Occipital lobe (tissue), 2 donors: ENCODE results near the gene NUP188. TPM values are rescaled to one million over a fixed set of nuclear protein-coding genes. Genes with fewer than 3 reads are reported as not detected.

ENCODE experiments used
- DNase-seq: peaks from one replicate; lab custom pipeline; 2025; lab: John Stamatoyannopoulos, UW
- total RNA-seq: library from RNA; depleted of rRNA; stranded (reverse); fragments of >200 nt; gene quantifications from one replicate; pipeline ENCODE4 v1.2.3, GENCODE V29; 2014

The NUP188 gene
- total RNA-seq, result 17.8 TPM

- DNase-seq, result peak; percentile 94
Observed at GRCh38 chr9:128947527-128948301, at the start of gene NUP188, which contains the start of gene DOLK. NUP188 (plus strand) TSS chr9:128947699; CDS start chr9:128947720, 21 bp downstream. DOLK (minus strand) TSS chr9:128947603; CDS start chr9:128947303, 300 bp downstream.

DNA sequence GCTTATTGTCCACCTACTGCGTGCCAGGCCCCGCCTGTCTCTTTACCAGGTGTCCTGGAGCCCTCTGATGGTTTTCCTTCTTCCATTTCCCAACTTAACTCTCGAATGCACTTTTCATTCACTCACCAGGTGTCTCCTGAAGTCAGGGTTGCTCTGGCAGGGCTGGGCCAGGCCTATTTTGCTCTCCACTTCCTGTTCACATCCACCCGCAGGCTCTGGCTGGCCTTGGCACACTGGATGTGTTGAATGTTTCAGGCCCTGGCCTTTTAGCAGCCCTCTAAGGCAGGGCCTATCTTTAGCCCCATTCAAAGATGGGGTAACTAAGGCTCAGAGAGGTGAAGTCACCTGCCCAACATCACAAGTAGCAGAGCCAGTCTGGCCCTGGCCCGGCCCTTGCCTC is 49.1 kb upstream of the NUP188 start:
- DNase-seq, result no peak

DNA sequence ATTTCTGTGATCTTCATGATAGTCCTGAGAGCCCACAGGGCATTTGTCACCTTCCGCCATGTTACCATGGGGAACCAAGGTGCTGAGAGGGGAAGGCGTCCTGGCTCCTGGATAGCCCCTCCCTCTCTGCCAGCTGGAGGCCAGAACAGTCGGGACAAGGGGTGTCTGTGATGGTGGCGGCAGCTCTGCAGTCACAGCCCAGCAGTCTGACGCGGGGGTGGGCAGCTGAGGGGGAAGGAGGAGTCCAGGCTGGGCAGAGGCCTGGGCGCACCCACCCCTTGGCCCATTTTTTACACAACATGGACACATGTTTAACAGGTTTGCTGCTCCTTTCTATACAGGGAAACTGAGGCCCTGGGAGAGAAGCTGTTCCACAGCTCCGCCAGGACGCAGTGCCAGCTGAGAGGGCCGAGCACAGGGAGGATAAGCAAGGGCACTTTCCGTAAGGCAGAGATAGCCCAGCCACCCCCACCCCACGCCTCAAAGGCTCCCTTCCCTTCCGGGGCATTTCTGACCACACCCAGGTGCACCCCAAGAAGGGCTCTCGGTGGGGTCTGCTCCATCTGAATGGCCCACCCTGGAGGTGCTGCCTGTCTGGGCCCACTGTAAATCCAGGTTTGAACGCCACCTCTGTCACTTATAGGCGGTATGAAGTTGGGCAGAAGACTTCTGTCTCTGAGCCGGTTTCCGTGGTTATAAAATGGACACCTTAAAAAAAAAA is 48.5 kb upstream of the NUP188 start:
- no peak for DNase-seq

DNA sequence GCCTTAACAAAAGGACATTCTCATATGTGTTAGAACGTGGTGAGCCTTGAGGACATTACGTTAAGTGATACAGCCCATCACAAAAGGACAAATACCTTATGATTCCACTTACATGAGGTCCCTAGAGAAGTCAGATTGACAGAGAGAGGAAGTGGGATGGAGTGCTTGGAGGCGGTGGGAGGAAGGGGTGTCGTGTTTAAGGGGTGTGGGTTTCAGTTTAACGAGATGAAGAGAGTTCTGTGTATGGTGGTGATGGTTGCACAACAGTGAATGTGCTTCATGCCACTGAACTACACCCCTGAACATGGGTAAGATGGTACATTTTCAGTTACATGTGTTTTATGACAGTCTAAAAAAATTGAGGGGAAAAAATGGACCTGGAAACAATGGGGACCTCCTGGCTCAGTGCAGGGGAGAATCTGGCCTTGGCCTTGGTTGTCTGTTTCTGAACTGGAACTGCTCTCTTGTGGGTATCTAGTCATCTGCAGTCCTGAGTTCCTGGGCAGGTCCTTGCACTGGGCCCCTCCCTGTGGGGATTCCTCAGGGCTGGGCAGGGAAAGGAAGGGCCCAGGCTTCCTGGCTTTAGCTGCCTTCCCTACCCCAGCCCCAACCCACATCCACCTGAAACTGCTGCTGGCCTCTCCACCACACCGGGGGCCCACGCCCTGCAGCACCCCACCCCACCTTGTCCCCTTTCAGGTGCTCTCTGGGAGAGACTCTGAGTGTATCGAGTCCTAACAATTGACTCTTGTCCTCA is 47.8 kb upstream of the NUP188 start:
- DNase-seq, result no peak

- no peak for DNase-seq
Observed at GRCh38 chr9:128901379-128901778, 46.1 kb upstream of the NUP188 start.

GRCh38 chr9:128901822-128902221 is 45.7 kb upstream of the NUP188 start:
- DNase-seq, result no peak

DNA sequence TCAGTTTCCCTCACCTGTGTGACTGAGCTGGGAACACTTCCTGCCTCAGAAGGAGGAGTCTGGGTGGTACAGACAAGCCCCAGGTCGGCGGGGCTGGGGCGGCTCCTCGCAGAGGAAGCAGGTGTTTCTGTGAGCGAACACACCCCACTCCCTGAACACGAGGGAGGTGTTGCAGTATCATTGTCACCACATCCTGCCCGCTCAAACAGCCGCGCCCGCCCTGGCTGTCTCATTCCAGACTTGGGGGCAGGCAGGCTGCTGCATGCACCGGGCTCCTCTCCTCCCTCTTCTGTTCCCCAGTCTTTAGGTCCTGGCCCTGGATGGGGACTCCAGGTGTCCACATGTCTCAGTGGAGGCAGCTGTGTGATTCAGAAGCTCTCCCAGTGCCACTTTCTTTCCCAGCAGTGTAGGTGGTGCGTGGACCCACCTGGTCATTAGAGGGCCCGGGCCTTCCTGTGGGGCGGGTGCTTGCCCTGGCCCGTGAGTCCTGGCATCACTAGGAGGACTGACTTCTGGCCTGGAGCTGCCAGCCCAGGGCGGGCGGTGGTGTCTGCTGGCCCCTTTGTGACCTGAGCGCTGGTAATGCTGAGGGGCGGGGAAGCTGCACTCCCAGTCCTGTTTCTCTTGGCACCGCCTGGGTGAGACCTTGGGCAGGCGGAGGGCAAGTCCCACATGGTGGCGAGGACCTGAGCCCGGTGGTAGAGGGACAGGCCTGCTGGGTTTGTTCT is 45.0 kb upstream of the NUP188 start:
- DNase-seq, result no peak

GRCh38 chr9:128903079-128903461 is 44.4 kb upstream of the NUP188 start:
- no peak for DNase-seq

GRCh38 chr9:128903871-128904620 is 43.5 kb upstream of the NUP188 start:
- no peak for DNase-seq

GRCh38 chr9:128905964-128906363 is 41.5 kb upstream of the NUP188 start:
- DNase-seq, result no peak

DNA sequence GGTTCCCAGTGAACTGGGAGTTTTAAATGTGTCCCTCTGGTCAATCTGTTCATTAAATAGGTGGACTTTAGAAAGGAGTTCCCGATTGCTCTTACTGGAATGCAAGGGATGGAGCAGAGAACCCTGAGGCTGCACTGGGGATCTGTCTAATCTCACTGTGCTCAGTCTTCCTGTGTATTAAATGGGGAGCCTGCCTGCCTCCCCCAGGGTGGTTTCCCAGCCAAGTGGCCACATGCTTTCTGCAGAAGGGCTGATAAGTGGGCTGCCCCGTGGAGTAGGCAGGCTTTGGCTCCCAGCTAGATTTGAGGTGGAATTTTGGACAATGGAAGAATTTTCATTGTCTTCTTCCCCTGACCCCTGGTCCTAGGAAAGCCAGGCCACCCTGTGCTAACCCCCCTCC is 40.8 kb upstream of the NUP188 start:
- no peak for DNase-seq

DNA sequence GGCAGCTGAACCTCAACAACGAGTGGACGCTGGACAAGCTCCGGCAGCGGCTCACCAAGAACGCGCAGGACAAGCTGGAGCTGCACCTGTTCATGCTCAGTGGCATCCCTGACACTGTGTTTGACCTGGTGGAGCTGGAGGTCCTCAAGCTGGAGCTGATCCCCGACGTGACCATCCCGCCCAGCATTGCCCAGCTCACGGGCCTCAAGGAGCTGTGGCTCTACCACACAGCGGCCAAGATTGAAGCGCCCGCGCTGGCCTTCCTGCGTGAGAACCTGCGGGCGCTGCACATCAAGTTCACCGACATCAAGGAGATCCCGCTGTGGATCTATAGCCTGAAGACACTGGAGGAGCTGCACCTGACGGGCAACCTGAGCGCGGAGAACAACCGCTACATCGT is 39.1 kb upstream of the NUP188 start:
- no peak for DNase-seq

GRCh38 chr9:128909859-128910258 is 37.6 kb upstream of the NUP188 start:
- DNase-seq, result no peak

DNA sequence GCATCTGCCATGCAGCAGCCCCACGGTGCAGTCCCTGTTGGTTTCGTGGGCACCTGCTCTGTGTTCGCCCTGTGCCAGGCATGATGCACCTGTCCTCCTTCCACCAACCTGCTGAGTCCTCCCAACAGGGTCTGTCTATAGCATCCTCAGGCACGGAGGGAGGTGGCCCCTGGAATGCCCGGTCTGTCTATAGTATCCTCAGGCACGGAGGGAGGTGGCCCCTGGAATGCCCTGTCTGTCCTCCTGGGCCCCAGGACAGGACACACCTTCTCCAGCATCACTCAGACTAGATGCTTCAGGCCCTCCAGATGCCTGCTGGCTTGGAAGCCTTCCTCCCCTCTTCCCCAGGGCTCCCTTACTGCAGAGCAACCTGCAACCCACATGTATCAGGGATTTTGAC is 36.6 kb upstream of the NUP188 start:
- no peak for DNase-seq

DNA sequence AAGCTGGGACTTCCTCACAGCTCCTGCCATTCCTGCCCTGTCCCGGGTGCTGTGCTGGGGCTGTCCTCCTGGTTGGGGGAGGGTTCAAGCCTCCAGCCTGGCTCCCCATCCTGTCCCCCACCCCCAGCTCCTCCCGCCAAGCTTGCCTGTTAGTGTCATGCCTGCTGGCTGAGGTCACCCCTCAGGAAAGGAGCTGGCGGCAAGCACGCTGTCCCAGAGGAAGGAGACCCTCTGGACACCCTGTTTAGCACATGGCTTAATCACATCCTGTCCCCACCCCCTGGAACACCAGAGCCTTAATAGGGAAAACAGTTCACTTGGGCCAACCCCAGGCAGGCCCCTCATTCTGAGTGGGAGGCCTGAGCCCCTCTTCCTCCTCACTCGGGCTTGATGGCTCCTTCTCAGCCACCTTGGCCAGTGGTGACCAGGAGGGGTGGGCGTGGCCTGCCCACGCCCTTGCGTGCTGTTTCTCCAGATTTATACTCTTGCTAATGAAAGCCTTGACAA is 35.9 kb upstream of the NUP188 start:
- no peak for DNase-seq

GRCh38 chr9:128912270-128912853 is 35.1 kb upstream of the NUP188 start:
- DNase-seq, result peak; percentile 27

DNA sequence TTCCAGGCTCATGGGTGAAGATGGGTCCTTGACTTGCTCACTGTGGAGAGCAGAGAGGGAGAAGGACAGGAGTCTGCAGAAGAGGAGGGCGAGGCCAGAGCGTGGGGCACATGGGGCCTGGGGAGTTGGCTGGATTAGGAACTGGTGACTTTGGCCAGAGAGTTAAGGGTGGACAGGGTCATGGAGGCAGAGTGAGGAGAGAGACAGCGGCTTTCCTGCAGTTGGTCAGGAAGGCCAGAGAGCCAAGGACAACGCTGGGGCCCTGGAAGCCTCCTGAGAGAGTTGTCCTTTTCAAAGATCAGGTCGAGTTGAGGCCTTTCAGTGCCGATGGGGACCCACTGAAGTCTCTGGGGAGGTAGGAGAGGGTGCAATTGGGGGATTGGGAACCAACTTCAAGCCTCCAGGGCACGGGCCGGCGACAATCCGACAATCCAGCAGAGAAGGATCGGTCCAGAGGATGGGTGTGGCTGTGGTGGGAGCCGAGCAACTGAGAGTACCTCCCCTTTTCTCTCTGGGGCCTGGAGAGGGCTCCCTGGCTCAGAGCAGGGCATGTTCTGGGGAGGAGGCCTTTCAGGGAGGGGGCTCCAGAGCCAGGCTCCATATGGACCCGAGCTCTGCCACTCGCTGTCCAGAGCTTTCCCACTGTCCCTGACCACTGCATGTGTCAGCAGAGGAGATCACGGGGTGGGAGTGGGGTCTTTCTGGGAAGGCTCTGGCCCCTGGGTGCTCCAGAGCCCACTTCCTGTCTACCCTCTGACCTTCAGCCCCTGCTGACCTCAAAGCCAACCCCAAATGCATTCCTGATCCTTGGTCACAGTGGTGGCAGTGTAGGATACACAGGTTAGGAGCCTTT is 34.2 kb upstream of the NUP188 start:
- no peak for DNase-seq

DNA sequence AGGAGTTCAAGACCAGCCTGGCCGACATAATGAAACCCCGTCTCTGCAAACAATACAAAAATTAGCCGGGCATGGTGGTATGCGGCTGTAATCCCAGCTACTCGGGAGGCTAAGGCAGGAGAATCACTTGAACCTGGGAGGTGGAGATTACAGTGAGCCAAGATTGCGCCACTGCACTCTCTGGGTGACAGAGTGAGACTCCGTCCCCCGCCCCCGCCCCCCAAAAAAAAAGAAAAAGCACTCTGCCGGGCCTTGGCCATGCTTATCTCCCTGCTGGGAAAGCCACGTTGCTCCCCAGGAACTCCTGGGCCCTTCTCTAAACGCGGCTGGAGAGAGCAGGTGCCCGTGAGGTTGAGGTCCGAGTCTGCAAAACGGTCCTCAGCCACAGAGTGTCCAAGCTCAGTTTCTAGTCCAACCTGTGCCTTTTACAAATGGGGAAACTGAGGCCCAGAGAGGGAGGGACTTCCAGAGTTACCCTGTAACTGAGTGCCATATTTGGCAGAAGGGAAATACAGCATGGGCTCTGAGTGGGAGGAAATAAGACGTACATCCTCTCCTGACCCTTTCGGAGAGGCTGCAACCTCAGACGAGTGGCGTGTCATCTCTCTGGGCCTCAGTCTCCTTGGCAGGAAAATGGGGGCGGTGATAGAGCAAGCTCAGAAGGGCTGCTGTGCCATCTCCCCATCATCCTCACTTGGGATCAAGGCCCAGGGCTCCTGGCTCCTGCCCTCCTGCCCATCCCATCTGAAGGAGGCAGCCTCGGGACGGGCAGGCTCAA is 33.3 kb upstream of the NUP188 start:
- DNase-seq, result no peak
